Measurements from ENCODE around the gene METTL4.

Gene METTL4

DNA sequence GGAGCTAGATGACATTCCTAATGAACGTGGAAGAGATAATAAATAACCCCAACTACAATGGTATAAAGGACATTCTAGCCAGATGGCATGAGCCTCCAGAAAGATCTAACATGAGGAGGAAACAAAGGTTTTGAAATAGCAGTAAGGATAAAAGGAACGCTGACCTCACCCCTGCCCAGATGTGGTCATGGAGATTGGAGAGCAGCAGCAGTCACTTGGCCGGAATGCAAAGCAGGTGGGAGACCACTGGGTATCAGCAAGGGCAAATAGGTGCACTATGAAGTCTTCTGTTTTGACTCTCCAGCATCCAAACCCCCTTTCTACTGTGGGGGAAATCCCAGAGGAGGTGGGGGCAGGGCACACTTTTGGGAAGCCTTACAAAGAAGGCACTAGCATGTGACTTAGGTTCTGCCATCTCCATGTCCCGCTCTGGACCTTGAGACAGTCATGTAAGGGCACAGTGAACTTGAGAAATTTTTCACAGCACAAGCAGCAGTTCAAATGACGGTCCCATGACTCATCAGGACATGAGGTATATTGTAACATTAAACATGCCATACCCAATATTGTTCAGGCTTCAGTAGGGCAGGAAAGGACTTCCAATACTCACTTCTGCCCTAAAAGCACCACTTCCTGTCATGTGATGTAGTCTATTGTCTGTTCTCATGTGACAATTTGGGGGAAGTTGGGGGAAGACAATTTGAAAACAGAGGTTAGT lies 55.2 kb downstream of the METTL4 start:
- H3K27ac Mint-ChIP-seq = no peak overlapping the region
- no peak overlapping the region for H3K4me3 Mint-ChIP-seq
- H3K4me1 Mint-ChIP-seq = peaks cover 14% of the 10 kb centered on the region
- no peaks in the 10 kb centered on the region for H3K9me3 Mint-ChIP-seq
- ATAC-seq (peak; percentile 92), DNase-seq (ENCODE audit: low spot score in 2 of 2) (no peak)
- no peaks in the 10 kb centered on the region for H3K36me3 Mint-ChIP-seq

DNA sequence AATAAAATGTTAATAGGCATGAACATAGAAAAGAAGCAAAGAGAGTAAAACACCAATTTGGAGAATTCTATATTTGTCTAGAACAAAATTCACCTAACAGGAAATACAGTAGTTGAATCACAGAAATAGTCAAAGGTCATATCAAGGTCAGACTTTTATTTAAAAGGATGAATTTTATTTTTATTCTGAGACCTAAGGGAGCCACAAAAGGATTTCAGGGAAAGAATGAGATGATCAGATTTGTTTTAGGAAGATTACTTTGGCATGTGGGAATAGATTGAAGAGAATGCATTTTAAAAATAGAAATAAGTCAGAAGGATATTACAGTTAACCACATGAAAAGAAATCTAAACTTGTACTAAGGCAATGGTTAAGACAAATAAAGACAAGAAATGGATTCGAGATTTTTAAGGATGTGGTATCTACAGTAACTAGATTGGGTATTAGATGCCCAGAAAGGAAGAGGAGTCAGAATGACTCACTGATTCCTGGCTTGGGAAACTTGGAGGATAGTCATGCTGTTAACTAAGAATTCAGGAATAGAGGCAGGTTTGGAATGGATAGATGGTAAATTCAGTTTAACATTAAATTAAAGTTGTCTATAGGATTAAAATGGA lies 56.0 kb downstream of the METTL4 start:
- H3K27ac Mint-ChIP-seq = no peak overlapping the region
- ATAC-seq (no peak), DNase-seq (ENCODE audit: low spot score in 2 of 2) (no peak)
- peaks cover 14% of the 10 kb centered on the region for H3K4me1 Mint-ChIP-seq
- no peaks in the 10 kb centered on the region for H3K9me3 Mint-ChIP-seq
- no peaks in the 10 kb centered on the region for H3K36me3 Mint-ChIP-seq
- H3K4me3 Mint-ChIP-seq = no peak overlapping the region

DNA sequence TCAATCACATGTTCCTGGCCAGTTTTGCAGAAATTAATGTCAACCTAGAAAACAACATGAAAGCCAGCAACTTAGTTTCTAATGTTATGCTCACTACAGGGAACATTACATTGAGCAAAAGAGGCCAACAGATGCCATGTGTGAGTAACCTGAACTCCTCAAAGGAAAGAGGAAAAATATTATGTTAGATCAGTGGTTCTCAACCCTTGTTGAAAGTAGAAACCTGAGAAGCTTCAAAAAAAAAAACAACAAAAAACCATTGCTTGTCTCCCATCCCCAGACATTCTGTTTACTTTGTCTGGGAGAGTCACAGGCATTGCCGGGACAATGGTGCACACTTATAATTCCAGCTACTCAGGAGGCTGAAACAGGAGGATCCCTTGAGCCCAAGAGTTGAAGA lies 57.7 kb downstream of the METTL4 start:
- H3K36me3 Mint-ChIP-seq = no peaks in the 10 kb centered on the region
- no peaks in the 10 kb centered on the region for H3K9me3 Mint-ChIP-seq
- H3K4me3 Mint-ChIP-seq = no peak overlapping the region
- no peak for DNase-seq (ENCODE audit: low spot score in 2 of 2)
- no peak for ATAC-seq
- peaks cover 14% of the 10 kb centered on the region for H3K4me1 Mint-ChIP-seq
- H3K27ac Mint-ChIP-seq = no peak overlapping the region

DNA sequence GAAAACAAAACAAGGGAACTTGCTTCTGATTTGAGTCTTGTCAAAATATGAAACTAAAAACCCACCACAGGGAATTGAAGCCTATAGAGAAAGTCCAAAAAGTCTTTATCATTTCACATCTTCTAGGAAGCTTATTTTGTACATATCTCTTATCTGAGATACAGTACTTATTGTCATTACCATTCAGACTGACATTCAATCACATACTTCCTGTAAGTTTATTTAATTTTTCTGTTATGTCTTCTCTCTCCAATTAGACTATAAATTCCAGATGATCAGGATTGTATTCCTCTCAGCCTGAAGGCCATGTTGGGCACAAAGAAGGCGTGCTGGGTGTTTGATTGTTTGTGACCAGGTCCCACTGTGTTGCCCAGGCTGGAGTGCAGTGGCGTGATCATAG lies 59.2 kb downstream of the METTL4 start:
- no peaks in the 10 kb centered on the region for H3K36me3 Mint-ChIP-seq
- H3K9me3 Mint-ChIP-seq = no peaks in the 10 kb centered on the region
- ATAC-seq (no peak), DNase-seq (ENCODE audit: low spot score in 2 of 2) (no peak)
- H3K27ac Mint-ChIP-seq = no peak overlapping the region
- no peak overlapping the region for H3K4me3 Mint-ChIP-seq
- peaks cover 14% of the 10 kb centered on the region for H3K4me1 Mint-ChIP-seq

DNA sequence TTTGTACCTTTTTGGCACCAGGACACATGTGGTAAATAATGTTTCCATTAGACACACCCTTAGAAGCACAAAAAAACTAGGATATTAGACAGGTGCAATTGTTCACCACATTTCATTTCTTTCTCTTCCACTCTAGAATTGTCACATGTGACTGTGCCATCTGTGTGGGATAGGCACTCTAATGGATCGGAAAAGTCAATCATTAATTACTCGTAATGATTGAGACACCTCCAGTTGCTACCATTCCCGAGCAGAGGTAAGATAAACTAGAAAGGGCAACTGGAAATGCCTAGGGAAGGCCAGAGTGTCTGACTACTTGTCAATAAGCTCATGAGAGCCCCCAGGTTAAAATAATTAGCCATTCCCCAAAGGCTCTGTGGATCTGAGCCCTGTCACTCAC lies 59.9 kb downstream of the METTL4 start:
- DNase-seq (ENCODE audit: low spot score in 2 of 2) = no peak
- Mint-ChIP-seq H3K36me3 (no peaks in the 10 kb centered on the region), H3K4me1 (peaks cover 14% of the 10 kb centered on the region), H3K27ac (no peak overlapping the region), H3K4me3 (no peak overlapping the region), H3K9me3 (no peaks in the 10 kb centered on the region)
- no peak for ATAC-seq

DNA sequence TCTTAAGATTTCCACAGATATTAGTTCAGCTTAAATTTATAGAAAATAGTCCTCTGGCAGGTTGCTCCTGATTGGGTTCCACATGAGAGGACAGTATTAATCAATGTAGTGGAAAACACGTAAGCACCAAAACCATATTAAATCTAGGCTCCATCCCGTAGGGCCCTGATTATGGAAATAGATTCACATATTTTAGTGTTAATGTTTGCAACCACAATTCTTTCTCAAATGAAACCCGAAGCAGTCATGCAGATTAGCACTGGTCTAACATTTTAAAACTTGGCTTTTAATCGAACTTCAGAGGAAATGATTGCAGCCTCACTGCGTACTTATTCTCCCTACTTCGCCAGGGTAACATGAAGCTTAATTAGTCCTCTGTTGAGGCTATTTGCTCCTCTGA lies 60.9 kb downstream of the METTL4 start:
- Mint-ChIP-seq H3K4me3 (no peak overlapping the region), H3K27ac (no peak overlapping the region), H3K4me1 (peaks cover 5% of the 10 kb centered on the region), H3K9me3 (no peaks in the 10 kb centered on the region), H3K36me3 (no peaks in the 10 kb centered on the region)
- DNase-seq (ENCODE audit: low spot score in 2 of 2) (no peak), ATAC-seq (no peak)

DNA sequence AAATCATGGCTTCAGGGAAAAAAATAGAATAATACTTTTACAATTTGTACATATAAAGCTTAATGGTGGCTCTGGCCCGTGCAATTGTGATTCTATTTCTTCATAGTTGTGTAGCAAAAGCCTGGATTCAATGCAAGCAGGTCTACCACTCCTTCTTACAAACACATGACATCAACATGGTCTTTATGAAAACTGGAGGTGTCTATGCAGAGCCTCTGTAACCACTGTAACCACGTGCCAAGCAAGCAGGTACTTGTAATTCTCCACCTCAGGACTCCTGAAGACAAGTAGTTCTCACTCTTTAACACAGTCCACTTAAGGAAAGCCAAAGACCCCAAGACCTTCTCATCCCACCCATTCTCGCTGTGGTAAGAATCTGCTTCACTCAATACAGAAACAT lies 62.6 kb downstream of the METTL4 start:
- Mint-ChIP-seq H3K4me1 (no peaks in the 10 kb centered on the region), H3K36me3 (no peaks in the 10 kb centered on the region)
- ATAC-seq = no peak

DNA sequence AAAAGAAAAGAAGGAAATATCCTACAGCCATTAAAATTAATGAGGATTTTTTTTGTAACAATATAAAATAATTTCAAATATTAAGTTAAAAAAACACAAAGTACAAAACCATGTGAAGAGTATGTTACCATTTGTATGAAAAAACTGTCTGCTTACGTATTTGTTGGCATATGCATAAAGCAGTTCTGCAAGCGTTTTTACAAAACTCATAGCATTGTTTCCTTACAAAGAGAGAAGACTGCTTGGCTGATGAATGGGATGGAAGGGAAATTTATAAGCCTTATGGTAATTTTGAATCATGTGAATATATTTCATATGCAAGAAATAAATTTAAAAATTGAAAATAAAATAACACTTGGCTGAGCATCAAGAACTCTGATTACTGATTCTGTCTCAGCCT lies 63.1 kb downstream of the METTL4 start:
- H3K36me3 Mint-ChIP-seq = no peaks in the 10 kb centered on the region
- H3K27ac Mint-ChIP-seq = no peak overlapping the region
- DNase-seq (ENCODE audit: low spot score in 2 of 2) (no peak), ATAC-seq (no peak)
- H3K4me1 Mint-ChIP-seq = no peaks in the 10 kb centered on the region
- no peak overlapping the region for H3K4me3 Mint-ChIP-seq
- no peaks in the 10 kb centered on the region for H3K9me3 Mint-ChIP-seq

More for the DNA sequence above, 62.6 kb downstream of the METTL4 start:
- no peak for DNase-seq (ENCODE audit: low spot score in 2 of 2)
- no peaks in the 10 kb centered on the region for H3K9me3 Mint-ChIP-seq
- no peak overlapping the region for H3K27ac Mint-ChIP-seq
- no peak overlapping the region for H3K4me3 Mint-ChIP-seq

DNA sequence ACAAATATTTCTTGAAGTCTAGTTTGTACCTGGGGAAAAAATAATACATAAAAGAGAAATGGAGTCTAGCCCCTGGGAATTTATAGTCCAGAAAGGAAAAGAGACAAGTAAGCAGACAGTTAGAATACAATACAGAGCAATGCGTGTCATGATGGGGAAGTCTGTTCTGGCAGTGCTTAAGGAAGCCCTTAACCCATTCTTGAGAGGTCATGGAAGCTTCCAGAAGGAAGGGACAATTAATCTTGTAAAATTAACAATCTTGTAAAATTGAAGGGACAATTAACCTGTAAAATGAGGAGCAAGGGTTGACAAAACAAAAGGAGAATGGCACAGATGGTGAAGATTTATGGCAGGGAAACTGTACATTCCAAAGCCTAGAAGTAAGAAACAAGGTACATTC lies 66.7 kb downstream of the METTL4 start:
- ATAC-seq (no peak), DNase-seq (ENCODE audit: low spot score in 2 of 2) (no peak)
- Mint-ChIP-seq H3K9me3 (no peaks in the 10 kb centered on the region), H3K36me3 (no peaks in the 10 kb centered on the region), H3K27ac (no peak overlapping the region), H3K4me1 (no peaks in the 10 kb centered on the region), H3K4me3 (no peak overlapping the region)

DNA sequence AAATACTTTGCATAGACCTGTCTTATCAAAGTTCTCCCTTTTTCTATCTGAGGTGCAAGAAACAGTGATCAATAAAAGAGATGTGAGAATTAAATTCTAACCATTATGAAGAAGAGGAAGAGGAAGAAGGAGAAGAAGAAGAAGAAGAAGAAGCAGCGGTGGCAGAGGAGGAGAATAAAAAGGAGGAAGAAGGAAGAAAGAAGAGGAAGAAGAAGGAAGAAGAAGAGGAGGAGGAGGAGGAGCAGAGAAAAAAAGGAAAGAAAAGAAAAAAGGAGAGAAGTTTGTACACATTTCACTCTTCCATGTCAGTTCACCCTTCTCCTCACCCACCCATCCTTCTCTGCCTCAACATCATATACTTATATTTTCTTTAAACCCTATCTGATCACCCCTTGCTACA lies 68.4 kb downstream of the METTL4 start:
- DNase-seq (ENCODE audit: low spot score in 2 of 2) (no peak), ATAC-seq (no peak)
- no peak overlapping the region for H3K27ac Mint-ChIP-seq
- H3K4me3 Mint-ChIP-seq = no peak overlapping the region
- no peaks in the 10 kb centered on the region for H3K9me3 Mint-ChIP-seq
- H3K36me3 Mint-ChIP-seq = no peaks in the 10 kb centered on the region
- no peaks in the 10 kb centered on the region for H3K4me1 Mint-ChIP-seq

DNA sequence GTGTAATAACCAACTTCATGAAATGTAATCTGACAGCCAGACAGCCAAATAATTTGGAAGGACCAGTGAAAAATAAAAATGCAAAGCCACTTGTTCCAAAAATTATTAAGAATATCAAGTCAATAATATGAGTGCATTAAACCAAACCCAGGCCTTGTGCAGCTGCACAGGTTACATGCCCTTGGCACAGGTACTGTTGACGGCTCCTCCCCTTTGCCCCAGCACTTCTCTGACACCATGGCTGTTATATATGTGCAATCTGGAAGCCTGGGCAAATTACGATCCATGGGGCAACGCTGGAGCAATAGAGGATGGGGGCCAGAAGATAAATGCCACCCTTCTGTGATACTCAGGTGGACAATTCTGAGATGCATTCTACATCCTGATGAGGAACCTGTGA lies 68.9 kb downstream of the METTL4 start:
- DNase-seq (ENCODE audit: low spot score in 2 of 2) (no peak), ATAC-seq (no peak)
- Mint-ChIP-seq H3K36me3 (no peaks in the 10 kb centered on the region), H3K4me1 (no peaks in the 10 kb centered on the region), H3K27ac (no peak overlapping the region), H3K9me3 (no peaks in the 10 kb centered on the region), H3K4me3 (no peak overlapping the region)

DNA sequence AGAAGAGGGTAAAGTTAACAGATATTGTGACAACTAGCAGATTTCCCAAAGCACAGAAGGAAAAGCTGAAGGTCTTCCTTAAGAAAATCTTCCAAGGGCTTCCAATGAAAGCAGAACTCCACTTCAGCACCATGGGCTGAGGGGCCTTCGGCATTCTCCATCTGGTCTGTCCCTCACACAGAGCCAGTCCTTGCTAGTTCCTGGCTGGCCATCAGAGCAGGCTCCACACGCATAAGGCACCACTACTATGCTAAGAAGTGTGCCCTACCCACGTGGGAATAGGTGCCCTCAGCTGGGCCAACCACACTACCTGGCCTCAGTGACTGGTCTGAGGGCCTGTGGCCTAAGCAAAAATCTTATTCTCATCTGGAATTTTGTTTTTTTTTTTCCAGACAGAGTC lies 73.5 kb downstream of the METTL4 start:
- Mint-ChIP-seq H3K4me1 (no peaks in the 10 kb centered on the region), H3K4me3 (no peak overlapping the region), H3K36me3 (no peaks in the 10 kb centered on the region), H3K27ac (no peak overlapping the region), H3K9me3 (no peaks in the 10 kb centered on the region)
- no peak for ATAC-seq
- DNase-seq (ENCODE audit: low spot score in 2 of 2) = no peak

DNA sequence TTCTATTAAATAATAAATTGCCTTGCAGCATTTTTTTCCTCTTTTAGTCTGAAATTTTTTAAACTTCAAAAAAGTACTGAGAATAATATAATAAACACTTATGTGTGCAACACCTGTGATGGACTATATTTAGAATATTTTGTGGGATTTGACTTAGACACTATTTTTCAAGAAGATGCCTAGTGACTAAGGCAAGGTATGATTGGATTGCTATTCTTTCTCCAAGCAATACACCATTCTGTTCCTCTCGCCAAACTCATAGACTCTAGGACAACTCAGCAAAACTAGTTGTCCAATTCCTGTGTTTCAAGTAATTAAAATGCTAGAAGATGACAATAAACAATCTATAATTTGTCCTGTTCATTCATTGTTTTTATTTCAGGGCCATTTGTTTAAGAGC lies 75.9 kb downstream of the METTL4 start:
- no peak overlapping the region for H3K4me3 Mint-ChIP-seq
- H3K27ac Mint-ChIP-seq = no peak overlapping the region
- DNase-seq (ENCODE audit: low spot score in 2 of 2) (no peak), ATAC-seq (no peak)
- H3K36me3 Mint-ChIP-seq = no peaks in the 10 kb centered on the region
- H3K4me1 Mint-ChIP-seq = no peaks in the 10 kb centered on the region
- H3K9me3 Mint-ChIP-seq = no peaks in the 10 kb centered on the region

DNA sequence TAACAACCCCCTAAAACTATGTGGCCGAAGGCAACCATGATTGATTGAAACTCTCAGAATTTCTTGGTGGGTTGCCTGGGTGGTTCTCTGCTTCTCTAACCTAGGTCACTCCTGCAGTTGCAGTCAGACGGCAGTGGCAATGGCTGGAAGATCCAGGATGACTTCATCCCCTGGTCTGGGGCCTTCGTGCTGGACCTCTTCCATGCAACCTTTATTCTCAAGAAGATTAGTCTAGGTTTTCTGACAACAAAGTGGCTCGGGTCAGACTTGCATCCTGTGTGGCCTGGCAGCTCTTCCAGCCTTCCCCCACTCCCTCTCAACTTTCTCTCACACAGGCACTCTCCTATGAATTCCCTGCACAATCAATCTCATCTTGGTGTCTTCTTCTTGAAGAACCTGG lies 76.4 kb downstream of the METTL4 start:
- Mint-ChIP-seq H3K4me1 (no peaks in the 10 kb centered on the region), H3K9me3 (no peaks in the 10 kb centered on the region), H3K27ac (no peak overlapping the region), H3K36me3 (no peaks in the 10 kb centered on the region), H3K4me3 (no peak overlapping the region)
- ATAC-seq = no peak
- no peak for DNase-seq (ENCODE audit: low spot score in 2 of 2)

Data from stimulated activated effector memory CD8-positive, alpha-beta T cell treated with anti-CD3 and anti-CD28 coated beads, Interleukin-12 subunit alpha, Interleukin-12 subunit beta, amount 100 ng/mL, for 72 hours (primary cell).